ENCODE measurements around the gene IRF7. TPM values are rescaled to one million over a fixed set of nuclear protein-coding genes. Genes with fewer than 3 reads are reported as not detected.

Gene IRF7
- polyA plus RNA-seq, 1 donor = 6.4 TPM

- DNase-seq = no peak
These were observed 26.1 kb upstream of the IRF7 start for GRCh38 chr11:641806-642370.

- no peak for DNase-seq
These were observed 24.4 kb upstream of the IRF7 start for GRCh38 chr11:640021-640706.

- DNase-seq = no peak
These were observed 23.7 kb upstream of the IRF7 start for GRCh38 chr11:639332-639955.

- no peak for DNase-seq
These were observed 23.0 kb upstream of the IRF7 start for GRCh38 chr11:638631-639331.

DNA sequence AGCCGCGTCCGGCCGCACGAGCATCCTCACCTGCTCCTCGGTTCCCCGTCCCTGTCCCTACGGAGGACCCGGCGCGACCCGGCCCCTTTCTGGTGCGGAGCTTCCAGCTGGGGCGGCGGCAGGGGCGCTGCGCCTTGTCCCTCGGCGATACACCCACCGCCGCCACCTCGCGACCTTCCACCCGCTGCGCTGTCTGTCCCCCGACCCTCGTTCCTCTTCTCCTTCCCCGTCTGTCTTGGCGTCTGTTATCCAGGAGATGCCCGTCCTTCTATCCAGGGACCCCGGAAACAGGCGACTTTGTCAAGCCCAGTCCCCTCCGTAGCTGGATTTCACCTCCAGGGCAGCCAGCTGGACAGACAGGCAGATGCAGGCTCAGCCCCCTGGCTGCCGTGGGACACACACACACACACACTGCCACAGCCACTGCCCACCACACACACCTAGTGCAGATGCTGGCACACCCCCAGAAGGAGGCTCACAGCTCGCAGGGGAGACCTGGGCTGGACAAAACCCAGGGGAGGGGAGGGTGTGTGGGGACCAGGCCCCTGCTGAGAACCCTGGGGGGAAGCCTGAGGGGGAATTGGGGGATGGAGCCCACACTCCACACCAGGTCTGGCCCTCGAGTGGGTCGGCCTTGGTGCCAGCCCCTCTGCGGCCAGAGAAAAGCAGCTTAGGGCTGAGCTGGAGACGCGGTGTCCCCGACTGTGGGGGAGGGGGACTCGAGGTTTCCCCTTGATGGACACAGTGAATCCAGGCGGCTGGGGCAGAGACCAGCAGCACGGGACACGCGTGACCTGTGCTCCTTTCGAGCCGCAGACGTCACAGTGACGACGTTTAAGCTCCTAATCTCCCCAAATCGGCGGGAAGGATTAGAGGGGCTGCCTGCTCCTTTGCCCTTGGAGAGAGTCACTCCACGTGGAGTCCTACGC lies 22.1 kb upstream of the IRF7 start:
- DNase-seq = no peak

GRCh38 chr11:637333-637592 lies 21.5 kb upstream of the IRF7 start:
- no peak for DNase-seq

DNA sequence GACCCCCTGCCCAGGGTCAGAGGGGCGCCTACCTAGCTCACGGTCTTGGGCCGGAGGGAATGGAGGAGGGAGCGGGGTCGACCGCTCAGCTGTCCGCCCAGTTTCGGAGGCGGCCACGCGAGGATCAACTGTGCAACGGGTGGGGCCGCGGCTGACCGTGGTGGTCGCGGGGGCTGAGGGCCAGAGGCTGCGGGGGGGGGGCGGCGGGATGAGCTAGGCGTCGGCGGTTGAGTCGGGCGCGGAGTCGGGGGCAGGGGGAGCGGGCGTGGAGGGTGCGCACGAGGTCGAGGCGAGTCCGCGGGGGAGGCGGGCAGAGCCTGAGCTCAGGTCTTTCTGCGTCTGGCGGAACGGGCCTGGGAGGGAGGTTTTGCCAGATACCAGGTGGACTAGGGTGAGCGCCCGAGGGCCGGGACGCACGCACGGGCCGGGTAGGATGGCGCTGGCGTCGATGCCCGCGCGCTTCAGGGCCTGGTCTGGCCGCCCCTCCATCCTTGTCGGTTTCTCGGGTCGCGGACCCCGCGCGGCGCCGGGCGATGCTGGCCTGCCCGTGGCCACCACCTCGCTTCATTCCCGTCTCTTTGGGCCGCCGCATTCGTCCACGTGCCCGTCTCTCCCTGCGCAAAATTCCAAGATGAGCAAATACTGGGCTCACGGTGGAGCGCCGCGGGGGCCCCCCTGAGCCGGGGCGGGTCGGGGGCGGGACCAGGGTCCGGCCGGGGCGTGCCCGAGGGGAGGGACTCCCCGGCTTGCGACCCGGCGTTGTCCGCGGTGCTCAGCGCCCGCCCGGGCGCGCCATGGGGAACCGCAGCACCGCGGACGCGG lies 21.0 kb upstream of the IRF7 start, which contains the start of gene DRD4:
DRD4 (plus strand) TSS at position 759 of the 822 bp plus-strand sequence; CDS start at position 795, 36 bp downstream.
- no peak for DNase-seq

DNA sequence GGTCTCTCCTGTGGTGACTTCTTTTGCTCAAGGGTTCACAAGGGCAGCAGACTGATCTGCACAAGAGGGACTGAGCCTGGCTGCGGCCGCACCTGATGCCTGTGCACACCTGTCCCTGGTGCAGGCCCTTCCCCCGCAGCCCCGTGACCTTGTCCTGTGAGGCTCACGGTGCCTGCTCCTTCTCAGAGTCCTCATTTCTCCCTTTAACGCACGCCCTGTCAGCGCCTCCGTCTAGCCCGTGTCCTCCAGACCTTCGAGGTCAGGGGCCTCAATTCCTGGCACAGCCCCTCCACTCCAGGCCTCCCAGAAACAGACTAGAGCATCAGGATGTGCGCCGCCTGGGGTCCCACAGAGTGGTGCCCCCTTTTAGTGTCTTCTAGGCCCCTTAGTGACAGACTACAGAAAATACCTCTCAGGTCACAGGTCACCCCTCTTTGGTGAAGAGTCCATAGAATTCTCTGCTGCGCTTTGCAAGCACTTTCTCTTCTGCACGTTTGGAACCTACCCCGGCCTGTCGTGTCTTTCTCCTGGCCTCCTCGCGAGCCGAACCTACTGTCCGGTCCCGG lies 20.3 kb upstream of the IRF7 start:
- DNase-seq = no peak

DNA sequence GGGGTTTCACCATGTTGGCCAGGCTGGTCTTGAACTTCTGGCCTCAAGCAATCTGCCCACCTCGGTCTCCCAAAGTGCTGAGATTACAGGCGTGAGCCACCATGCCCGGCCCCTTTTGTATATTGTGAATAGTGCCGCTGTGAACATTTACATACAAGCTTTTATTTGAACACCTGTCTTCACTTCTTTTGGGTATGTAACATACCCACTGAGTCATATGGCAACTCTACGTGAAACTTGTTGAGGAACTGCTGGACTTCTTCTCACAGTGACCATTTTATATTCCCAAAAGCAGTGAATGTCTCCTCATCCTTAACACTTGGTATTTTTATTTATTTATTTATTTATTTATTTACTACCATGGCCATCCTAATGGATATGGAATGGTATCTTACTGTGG lies 15.1 kb upstream of the IRF7 start:
- DNase-seq = no peak

DNA sequence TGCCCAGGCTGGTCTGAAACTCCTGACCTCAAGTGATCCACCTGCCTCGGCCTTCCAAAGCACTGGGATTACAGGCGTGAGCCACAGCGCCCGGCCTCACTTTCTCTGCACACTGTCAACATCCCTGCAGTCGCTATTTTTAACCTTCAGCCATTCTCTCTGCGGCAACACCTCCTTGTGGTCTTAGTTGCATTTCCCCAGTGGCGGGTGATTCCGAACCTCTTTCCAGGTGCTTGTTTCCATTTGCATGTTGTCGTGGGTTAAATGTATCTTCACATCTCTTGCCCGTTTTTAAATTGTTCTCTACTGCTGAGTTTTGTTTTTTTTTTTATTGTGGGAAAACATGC lies 13.5 kb upstream of the IRF7 start:
- DNase-seq = no peak

- DNase-seq = no peak
These were observed 12.3 kb upstream of the IRF7 start for GRCh38 chr11:628056-628455.

- no peak for DNase-seq
These were observed 11.5 kb upstream of the IRF7 start for GRCh38 chr11:627308-627576.

DNA sequence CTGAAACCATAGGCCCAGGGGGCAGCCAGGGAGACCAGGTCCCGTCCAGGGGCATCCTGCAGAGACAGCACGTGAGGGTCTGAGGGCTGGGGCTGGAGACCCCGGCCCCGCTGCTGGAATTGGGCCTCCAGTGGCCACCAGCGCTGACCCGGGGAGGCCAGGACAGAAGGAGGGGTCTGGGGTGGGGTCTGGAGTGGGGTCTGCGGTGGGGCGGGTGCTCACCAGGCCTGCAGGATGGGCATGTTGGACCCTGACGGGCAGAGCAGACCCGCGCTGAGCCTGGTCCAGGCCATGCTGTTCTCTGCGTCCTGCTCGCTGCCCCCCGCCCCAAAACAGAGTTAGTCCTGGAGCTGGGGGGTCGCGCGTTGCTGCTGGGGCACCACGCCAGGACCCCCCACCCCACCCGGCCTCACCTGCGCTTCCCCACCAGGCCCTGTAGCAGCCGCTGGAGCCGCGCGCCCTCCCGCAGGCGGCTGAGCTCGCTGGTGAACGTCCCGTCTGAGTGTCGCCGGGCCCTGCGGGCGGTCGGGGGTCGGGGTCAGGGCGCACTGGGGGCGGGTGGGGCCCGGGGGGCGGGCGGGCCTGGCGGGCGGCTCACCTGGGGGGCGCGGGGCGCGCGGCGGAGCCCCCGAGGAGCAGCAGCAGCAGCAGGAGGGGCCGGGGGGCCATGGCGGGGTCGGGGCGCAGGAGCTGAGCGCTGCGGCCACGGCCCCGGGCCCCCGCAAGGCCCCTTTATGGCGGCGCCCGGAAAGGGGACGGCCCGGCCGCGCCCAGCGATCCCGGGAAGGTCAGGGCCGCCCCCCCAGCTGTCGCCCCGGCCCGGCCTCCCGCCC lies 10.9 kb upstream of the IRF7 start, which contains the start of gene SCT:
SCT (minus strand) TSS at position 707 of the 833 bp plus-strand sequence; CDS start at position 669, 38 bp downstream.
- no peak for DNase-seq

DNA sequence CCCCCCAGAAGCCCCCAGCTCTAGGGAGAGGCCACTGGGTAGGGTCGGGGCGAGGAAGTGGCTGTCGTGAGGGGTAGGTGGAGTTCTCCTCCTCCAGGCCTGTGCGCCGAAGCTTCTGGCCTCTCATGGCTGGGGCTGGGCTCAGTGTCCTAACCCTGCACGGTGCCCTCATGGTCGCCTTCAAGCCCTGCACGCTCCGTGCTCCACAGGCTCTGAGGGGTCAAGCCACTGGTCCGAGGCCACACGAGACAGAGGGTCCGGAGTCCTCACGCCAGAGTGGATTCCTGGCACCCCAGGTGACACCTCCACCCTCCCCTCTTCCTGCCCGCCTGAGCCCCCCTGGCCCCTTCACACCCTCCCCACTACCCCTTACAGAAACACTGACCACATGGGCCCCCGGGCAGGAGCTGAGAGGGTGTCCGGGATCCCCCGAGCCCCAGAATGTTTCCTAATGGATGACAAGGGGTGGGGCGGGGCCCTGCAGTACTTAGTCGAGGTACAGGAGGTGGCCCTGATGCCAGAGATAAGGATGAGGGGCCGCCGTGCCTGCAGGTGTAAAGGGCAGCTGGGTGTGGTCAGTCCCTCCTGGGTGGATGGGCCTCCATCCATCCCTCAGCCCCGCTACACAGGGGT lies 10.0 kb upstream of the IRF7 start:
- no peak for DNase-seq

- DNase-seq = no peak
These were observed 9.2 kb upstream of the IRF7 start, which contains the start of gene CDHR5 for GRCh38 chr11:624705-625635. CDHR5 (minus strand) TSS chr11:624955; CDS start chr11:624902, 53 bp downstream.

DNA sequence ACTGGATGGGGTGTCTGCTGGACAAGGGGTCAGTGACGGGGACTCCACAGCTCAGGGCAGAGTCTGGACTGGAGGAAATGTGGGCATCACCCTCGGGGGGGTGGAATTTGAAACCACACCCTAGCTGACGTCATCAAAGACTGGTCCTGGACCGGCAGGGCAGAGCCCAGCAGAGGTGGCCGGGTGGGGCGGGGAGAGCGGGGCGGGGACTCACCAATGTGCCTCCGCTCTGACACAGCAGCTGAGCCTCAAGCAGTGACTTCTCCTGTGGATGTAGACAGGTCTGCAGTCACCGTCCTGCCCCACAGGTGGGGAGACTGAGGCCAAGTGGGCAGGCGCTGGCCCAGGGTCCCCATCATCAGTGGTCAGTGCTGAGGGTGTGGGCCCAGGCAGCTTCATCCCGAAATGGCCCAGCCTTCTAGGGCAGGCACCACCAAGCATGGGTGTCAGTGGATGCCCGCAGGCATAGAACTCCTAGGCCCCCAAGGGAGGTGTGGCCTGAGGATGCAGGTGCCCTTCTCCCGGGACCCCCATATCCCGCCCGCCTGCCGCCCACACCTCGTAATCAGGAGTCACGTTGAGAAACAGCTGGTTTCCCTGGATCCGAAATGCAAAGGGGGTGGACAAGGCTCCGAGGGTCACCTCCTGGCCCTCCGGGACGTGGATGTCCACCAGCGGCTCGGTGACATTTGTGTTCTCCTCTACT lies 8.4 kb upstream of the IRF7 start:
- no peak for DNase-seq

DNA sequence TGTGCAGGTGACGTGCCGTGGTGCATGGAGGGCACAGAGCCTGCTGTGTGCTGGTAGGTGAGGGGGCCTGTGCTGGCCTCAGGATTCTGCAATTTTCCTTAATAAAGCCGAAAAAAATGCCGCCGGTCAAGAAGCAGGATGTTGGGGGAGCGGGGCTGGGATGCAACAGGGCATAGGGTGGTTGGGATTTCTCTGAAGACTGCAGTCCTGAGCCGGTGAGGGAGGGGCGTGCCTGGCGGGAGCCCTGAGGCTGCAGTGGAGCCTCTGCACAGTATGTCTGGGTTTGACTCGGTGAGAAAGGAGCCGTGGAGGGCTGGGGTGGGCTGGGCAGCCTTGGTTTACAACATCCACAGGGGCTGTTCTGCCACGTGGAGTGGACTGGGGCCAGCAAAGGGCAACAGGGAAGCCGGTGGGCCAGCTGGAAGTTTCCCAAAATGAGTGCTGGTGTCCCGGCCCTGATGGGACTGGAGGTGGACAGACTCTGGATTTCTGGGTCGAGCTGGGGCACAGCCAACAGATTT lies 7.7 kb upstream of the IRF7 start:
- no peak for DNase-seq

- no peak for DNase-seq
These were observed 6.1 kb upstream of the IRF7 start for GRCh38 chr11:621838-622237.
